ENCODE results near the gene PSME3IP1.

PSME3IP1 gene

GRCh38 chr16:57184887-57185445, 873 bp downstream of the PSME3IP1 start:
- H3K4me3 ChIP-seq (ENCODE audit: low read length) = peak overlapping the region; percentile 99
- no peak for DNase-seq (ENCODE audit: low read depth)
- peak overlapping the region; percentile 96 for H3K9ac ChIP-seq (ENCODE audit: low read length)
- H3K4me1 ChIP-seq (ENCODE audit: control insufficient read depth, insufficient read depth, low read length) = peaks cover 24% of the 10 kb centered on the region
- no peaks in the 10 kb centered on the region for H3K27me3 ChIP-seq (replicated peaks; ENCODE audit: control insufficient read depth, insufficient read depth, low read length)
- H3K9me3 ChIP-seq (ENCODE audit: control insufficient read depth, low read length) = no peaks in the 10 kb centered on the region
- no peaks in the 10 kb centered on the region for H3K36me3 ChIP-seq (ENCODE audit: control insufficient read depth, insufficient read depth, low read length, severe bottlenecking)

GRCh38 chr16:57184113-57184512, 1.7 kb downstream of the PSME3IP1 start:
- Histone ChIP-seq H3K4me3 (ENCODE audit: low read length) (peak overlapping the region; percentile 99), H3K36me3 (ENCODE audit: control insufficient read depth, insufficient read depth, low read length, severe bottlenecking) (no peaks in the 10 kb centered on the region), H3K27me3 (replicated peaks; ENCODE audit: control insufficient read depth, insufficient read depth, low read length) (no peaks in the 10 kb centered on the region), H3K9me3 (ENCODE audit: control insufficient read depth, low read length) (no peaks in the 10 kb centered on the region), H3K9ac (ENCODE audit: low read length) (no peak overlapping the region), H3K4me1 (ENCODE audit: control insufficient read depth, insufficient read depth, low read length) (peaks cover 22% of the 10 kb centered on the region)
- DNase-seq (ENCODE audit: low read depth) = no peak

- Histone ChIP-seq H3K36me3 (ENCODE audit: control insufficient read depth, insufficient read depth, low read length, severe bottlenecking) (no peaks in the 10 kb centered on the region), H3K27me3 (replicated peaks; ENCODE audit: control insufficient read depth, insufficient read depth, low read length) (no peaks in the 10 kb centered on the region), H3K9me3 (ENCODE audit: control insufficient read depth, low read length) (no peaks in the 10 kb centered on the region), H3K4me3 (ENCODE audit: low read length) (no peak overlapping the region), H3K4me1 (ENCODE audit: control insufficient read depth, insufficient read depth, low read length) (peaks cover 14% of the 10 kb centered on the region), H3K9ac (ENCODE audit: low read length) (no peak overlapping the region)
- DNase-seq (ENCODE audit: low read depth) = no peak
Observed at GRCh38 chr16:57179215-57179828, 6.5 kb downstream of the PSME3IP1 start.

DNA sequence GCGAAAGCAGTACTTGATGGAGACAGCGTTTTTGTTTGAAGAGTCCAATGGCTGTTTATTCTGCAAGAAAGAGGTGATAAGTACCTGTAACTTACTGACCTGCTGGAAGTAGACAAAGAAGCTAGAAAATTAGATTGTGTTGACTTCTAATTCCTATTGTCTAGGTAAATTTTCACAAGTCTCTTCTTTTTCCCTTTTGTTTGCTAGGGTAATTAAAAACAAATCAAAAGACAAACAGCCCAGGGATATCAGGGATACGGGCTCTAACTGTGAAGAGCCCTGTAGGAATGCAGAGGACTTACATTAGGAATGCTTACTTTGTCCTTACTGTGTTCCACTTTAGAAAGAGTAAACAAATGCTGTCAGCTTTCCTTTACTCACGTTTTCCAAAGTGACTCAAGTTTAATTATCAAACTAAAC, 7.0 kb downstream of the PSME3IP1 start:
- Histone ChIP-seq H3K4me3 (ENCODE audit: low read length) (no peak overlapping the region), H3K9me3 (ENCODE audit: control insufficient read depth, low read length) (no peaks in the 10 kb centered on the region), H3K36me3 (ENCODE audit: control insufficient read depth, insufficient read depth, low read length, severe bottlenecking) (no peaks in the 10 kb centered on the region), H3K4me1 (ENCODE audit: control insufficient read depth, insufficient read depth, low read length) (peaks cover 13% of the 10 kb centered on the region), H3K9ac (ENCODE audit: low read length) (no peak overlapping the region), H3K27me3 (replicated peaks; ENCODE audit: control insufficient read depth, insufficient read depth, low read length) (no peaks in the 10 kb centered on the region)
- peak; percentile 57 for DNase-seq (ENCODE audit: low read depth)

- DNase-seq (ENCODE audit: low read depth) = no peak
- no peaks in the 10 kb centered on the region for H3K9me3 ChIP-seq (ENCODE audit: control insufficient read depth, low read length)
- H3K36me3 ChIP-seq (ENCODE audit: control insufficient read depth, insufficient read depth, low read length, severe bottlenecking) = no peaks in the 10 kb centered on the region
- no peak overlapping the region for H3K4me3 ChIP-seq (ENCODE audit: low read length)
- H3K27me3 ChIP-seq (replicated peaks; ENCODE audit: control insufficient read depth, insufficient read depth, low read length) = no peaks in the 10 kb centered on the region
- H3K9ac ChIP-seq (ENCODE audit: low read length) = no peak overlapping the region
- peaks cover 13% of the 10 kb centered on the region for H3K4me1 ChIP-seq (ENCODE audit: control insufficient read depth, insufficient read depth, low read length)
Observed at GRCh38 chr16:57178196-57178595, 7.6 kb downstream of the PSME3IP1 start.

GRCh38 chr16:57175896-57176295, 9.9 kb downstream of the PSME3IP1 start:
- H3K36me3 ChIP-seq (ENCODE audit: control insufficient read depth, insufficient read depth, low read length, severe bottlenecking) = peaks cover 21% of the 10 kb centered on the region
- H3K9me3 ChIP-seq (ENCODE audit: control insufficient read depth, low read length) = no peaks in the 10 kb centered on the region
- H3K4me3 ChIP-seq (ENCODE audit: low read length) = no peak overlapping the region
- no peaks in the 10 kb centered on the region for H3K27me3 ChIP-seq (replicated peaks; ENCODE audit: control insufficient read depth, insufficient read depth, low read length)
- no peak overlapping the region for H3K9ac ChIP-seq (ENCODE audit: low read length)
- peaks cover 13% of the 10 kb centered on the region for H3K4me1 ChIP-seq (ENCODE audit: control insufficient read depth, insufficient read depth, low read length)
- DNase-seq (ENCODE audit: low read depth) = peak; percentile 86

- no peak overlapping the region for H3K4me3 ChIP-seq (ENCODE audit: low read length)
- H3K9me3 ChIP-seq (ENCODE audit: control insufficient read depth, low read length) = no peaks in the 10 kb centered on the region
- H3K36me3 ChIP-seq (ENCODE audit: control insufficient read depth, insufficient read depth, low read length, severe bottlenecking) = peaks cover 37% of the 10 kb centered on the region
Observed at GRCh38 chr16:57172721-57173290, 13.0 kb downstream of the PSME3IP1 start.

GRCh38 chr16:57169327-57169726, 16.5 kb downstream of the PSME3IP1 start:
- no peak overlapping the region for H3K9ac ChIP-seq (ENCODE audit: low read length)
- no peak for DNase-seq (ENCODE audit: low read depth)
- peaks cover 63% of the 10 kb centered on the region for H3K36me3 ChIP-seq (ENCODE audit: control insufficient read depth, insufficient read depth, low read length, severe bottlenecking)
- H3K4me3 ChIP-seq (ENCODE audit: low read length) = no peak overlapping the region
- H3K9me3 ChIP-seq (ENCODE audit: control insufficient read depth, low read length) = no peaks in the 10 kb centered on the region
- H3K4me1 ChIP-seq (ENCODE audit: control insufficient read depth, insufficient read depth, low read length) = peaks cover 3% of the 10 kb centered on the region
- H3K27me3 ChIP-seq (replicated peaks; ENCODE audit: control insufficient read depth, insufficient read depth, low read length) = no peaks in the 10 kb centered on the region

More at GRCh38 chr16:57172721-57173290, 13.0 kb downstream of the PSME3IP1 start:
- Histone ChIP-seq H3K9ac (ENCODE audit: low read length) (no peak overlapping the region), H3K4me1 (ENCODE audit: control insufficient read depth, insufficient read depth, low read length) (peaks cover 13% of the 10 kb centered on the region), H3K27me3 (replicated peaks; ENCODE audit: control insufficient read depth, insufficient read depth, low read length) (no peaks in the 10 kb centered on the region)
- no peak for DNase-seq (ENCODE audit: low read depth)

- Histone ChIP-seq H3K36me3 (ENCODE audit: control insufficient read depth, insufficient read depth, low read length, severe bottlenecking) (peaks cover 75% of the 10 kb centered on the region), H3K9ac (ENCODE audit: low read length) (no peak overlapping the region), H3K4me1 (ENCODE audit: control insufficient read depth, insufficient read depth, low read length) (peaks cover 3% of the 10 kb centered on the region), H3K4me3 (ENCODE audit: low read length) (no peak overlapping the region), H3K27me3 (replicated peaks; ENCODE audit: control insufficient read depth, insufficient read depth, low read length) (no peaks in the 10 kb centered on the region), H3K9me3 (ENCODE audit: control insufficient read depth, low read length) (no peaks in the 10 kb centered on the region)
- peak; percentile 74 for DNase-seq (ENCODE audit: low read depth)
Observed at GRCh38 chr16:57167953-57168352, 17.9 kb downstream of the PSME3IP1 start.

DNA sequence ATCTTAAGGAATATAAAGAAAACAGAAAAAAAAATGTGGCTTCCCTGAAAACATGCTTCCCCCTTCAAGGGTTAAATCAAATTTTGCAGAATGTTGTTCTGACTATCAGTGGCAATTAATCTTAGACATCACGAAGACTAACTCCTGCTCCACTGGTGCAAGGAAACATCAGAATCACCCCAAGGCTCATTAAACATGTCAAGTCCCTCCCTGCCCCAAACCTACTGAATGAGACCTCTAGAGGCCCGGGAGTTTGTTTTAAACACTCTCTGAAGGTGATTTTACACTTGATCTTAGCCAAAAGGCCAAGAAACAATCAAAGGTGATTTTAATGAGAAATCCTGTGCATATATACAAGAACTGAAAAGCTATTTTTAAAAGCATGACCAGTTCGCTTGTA, 18.3 kb downstream of the PSME3IP1 start:
- Histone ChIP-seq H3K9ac (ENCODE audit: low read length) (no peak overlapping the region), H3K27me3 (replicated peaks; ENCODE audit: control insufficient read depth, insufficient read depth, low read length) (no peaks in the 10 kb centered on the region), H3K9me3 (ENCODE audit: control insufficient read depth, low read length) (no peaks in the 10 kb centered on the region), H3K36me3 (ENCODE audit: control insufficient read depth, insufficient read depth, low read length, severe bottlenecking) (peaks cover 71% of the 10 kb centered on the region), H3K4me3 (ENCODE audit: low read length) (no peak overlapping the region), H3K4me1 (ENCODE audit: control insufficient read depth, insufficient read depth, low read length) (peaks cover 3% of the 10 kb centered on the region)
- DNase-seq (ENCODE audit: low read depth) = no peak

GRCh38 chr16:57166951-57167350, 18.9 kb downstream of the PSME3IP1 start:
- Histone ChIP-seq H3K27me3 (replicated peaks; ENCODE audit: control insufficient read depth, insufficient read depth, low read length) (no peaks in the 10 kb centered on the region), H3K36me3 (ENCODE audit: control insufficient read depth, insufficient read depth, low read length, severe bottlenecking) (peaks cover 71% of the 10 kb centered on the region), H3K9me3 (ENCODE audit: control insufficient read depth, low read length) (no peaks in the 10 kb centered on the region), H3K9ac (ENCODE audit: low read length) (no peak overlapping the region), H3K4me1 (ENCODE audit: control insufficient read depth, insufficient read depth, low read length) (peaks cover 3% of the 10 kb centered on the region), H3K4me3 (ENCODE audit: low read length) (no peak overlapping the region)
- peak; percentile 34 for DNase-seq (ENCODE audit: low read depth)
